GM15510 (cell line): Measurements from ENCODE around the gene PRKG1.

Experiments
- POLR2A ChIP-seq: IDR thresholded peaks from 3 replicates; pipeline ENCODE4 v1.6.1; 2011; ENCODE audit warnings: borderline replicate concordance; ENCODE audit not compliant: insufficient read length; ENCODE audit errors: extremely low read depth

Gene PRKG1

GRCh38 chr10:51524041-51524440, 449.8 kb downstream of the PRKG1 start:
- TF ChIP-seq POLR2A, result no peak

GRCh38 chr10:51527522-51528219, 453.4 kb downstream of the PRKG1 start:
- no peak for TF ChIP-seq POLR2A

GRCh38 chr10:51528527-51528926, 454.2 kb downstream of the PRKG1 start:
- TF ChIP-seq POLR2A, result no peak

GRCh38 chr10:51530541-51530940, 456.3 kb downstream of the PRKG1 start:
- TF ChIP-seq POLR2A, result no peak

- no peak for TF ChIP-seq POLR2A
These were observed 457.8 kb downstream of the PRKG1 start for GRCh38 chr10:51532044-51532443.

GRCh38 chr10:51542853-51543252, 468.6 kb downstream of the PRKG1 start:
- no peak for TF ChIP-seq POLR2A

- no peak for TF ChIP-seq POLR2A
These were observed 470.6 kb downstream of the PRKG1 start for GRCh38 chr10:51544933-51545332.

GRCh38 chr10:51547941-51548340, 473.7 kb downstream of the PRKG1 start:
- no peak for TF ChIP-seq POLR2A

GRCh38 chr10:51552879-51553278, 478.6 kb downstream of the PRKG1 start:
- TF ChIP-seq POLR2A, result no peak

- TF ChIP-seq POLR2A, result no peak
These were observed 490.7 kb downstream of the PRKG1 start for GRCh38 chr10:51564896-51565510.

GRCh38 chr10:51567271-51567670, 493.0 kb downstream of the PRKG1 start:
- no peak for TF ChIP-seq POLR2A

GRCh38 chr10:51569467-51569866, 495.2 kb downstream of the PRKG1 start:
- TF ChIP-seq POLR2A, result no peak

- TF ChIP-seq POLR2A, result no peak
These were observed 500.2 kb downstream of the PRKG1 start for GRCh38 chr10:51574248-51575048.

- TF ChIP-seq POLR2A, result no peak
These were observed 509.7 kb downstream of the PRKG1 start for GRCh38 chr10:51583976-51584375.

- TF ChIP-seq POLR2A, result no peak
These were observed 511.5 kb downstream of the PRKG1 start for GRCh38 chr10:51585742-51586141.
